IMR-90 (cell line): ENCODE results near the gene DNAH17. TPM values are rescaled to one million over a fixed set of nuclear protein-coding genes. Genes with fewer than 3 reads are reported as not detected.

ENCODE experiments used
- ATAC-seq: fragments of 200-7000 bp; cut with Tn5 transposase; 2 replicates; pipeline ENCODE4 v1.9.1; 2020; ENCODE audit warnings: low read depth, mild to moderate bottlenecking, moderate library complexity
- BruUV-seq: library from RNA; stranded (reverse); fragments of 400-500 nt; replicated peaks from 2 replicates; lab custom pipeline; 2021; lab: Mats Ljungman, UMichigan
- CTCF ChIA-PET: fragments of 300-600 bp; formaldehyde crosslinking; extraction: SDS; loops from one replicate; lab custom pipeline; 2021; ENCODE audit warnings: antibody characterized with exemption; lab: Yijun Ruan, JAX
- POLR2A ChIA-PET: fragments of 300-600 bp; sonication (Branson Sonifier 250); formaldehyde crosslinking; loops from one replicate; lab custom pipeline; 2022; ENCODE audit warnings: antibody characterized with exemption; ENCODE audit not compliant: unreplicated experiment; lab: Charles Lee
- DNase-seq: peaks from one replicate; pipeline ENCODE4 v3.0.0; 2013
- H2AFZ ChIP-seq: replicated peaks from 2 replicates; pipeline ENCODE3; 2013; ENCODE audit warnings: low read length, mild to moderate bottlenecking; ENCODE audit not compliant: poor library complexity
- H2AK5ac ChIP-seq: 2 replicates; pipeline ENCODE4 v1.6.1; 2013; ENCODE audit warnings: low read depth, low read length, inconsistent platforms
- H2AK9ac ChIP-seq: replicated peaks from 2 replicates; pipeline ENCODE3; 2013; ENCODE audit warnings: mild to moderate bottlenecking, low read depth, low read length, moderate library complexity; ENCODE audit not compliant: poor library complexity
- H2BK120ac ChIP-seq: 2 replicates; pipeline ENCODE4 v1.6.1; 2013; ENCODE audit warnings: low read depth, low read length, inconsistent platforms
- H2BK15ac ChIP-seq: 3 replicates; pipeline ENCODE4 v1.6.1; 2013; ENCODE audit warnings: low read depth, low read length, inconsistent platforms
- H2BK20ac ChIP-seq: 2 replicates; pipeline ENCODE4 v1.6.1; 2013; ENCODE audit warnings: low read depth, mild to moderate bottlenecking, inconsistent platforms, low read length, moderate library complexity
- H2BK5ac ChIP-seq: 2 replicates; pipeline ENCODE4 v1.6.1; 2013; ENCODE audit warnings: mild to moderate bottlenecking, low read depth, low read length, inconsistent platforms; ENCODE audit not compliant: poor library complexity, severe bottlenecking
- H3K14ac ChIP-seq: replicated peaks from 2 replicates; pipeline ENCODE4 v1.6.1; 2013; ENCODE audit warnings: low read depth, low read length, inconsistent platforms
- H3K18ac ChIP-seq: 2 replicates; pipeline ENCODE4 v1.6.1; 2013; ENCODE audit warnings: low read depth, low read length, control low read depth
- H3K23ac ChIP-seq: 2 replicates; pipeline ENCODE4 v1.6.1; 2013; ENCODE audit warnings: low read depth, low read length, inconsistent platforms
- H3K27ac ChIP-seq: 2 replicates; pipeline ENCODE4 v1.5.1; 2013; ENCODE audit warnings: mild to moderate bottlenecking, control low read depth, low read length; ENCODE audit not compliant: insufficient read depth
- H3K27me3 ChIP-seq: 2 replicates; pipeline ENCODE4 v1.6.1; 2013; ENCODE audit warnings: low read length; ENCODE audit not compliant: control insufficient read depth, insufficient read depth
- H3K36me3 ChIP-seq: 2 replicates; pipeline ENCODE4 v1.6.1; 2013; ENCODE audit warnings: low read length, mixed read lengths; ENCODE audit not compliant: control insufficient read depth, insufficient read depth
- H3K4ac ChIP-seq: 2 replicates; pipeline ENCODE4 v1.6.1; 2013; ENCODE audit warnings: low read depth, low read length, inconsistent platforms
- H3K4me1 ChIP-seq: 2 replicates; pipeline ENCODE4 v1.6.1; 2013; ENCODE audit warnings: low read length, mixed read lengths; ENCODE audit not compliant: control insufficient read depth, insufficient read depth
- H3K4me2 ChIP-seq: 2 replicates; pipeline ENCODE4 v1.6.1; 2013; ENCODE audit warnings: low read depth, mild to moderate bottlenecking, control low read depth, low read length, moderate library complexity
- H3K4me3 ChIP-seq: 2 replicates; pipeline ENCODE4 v1.5.1; 2013; ENCODE audit warnings: low read depth, mild to moderate bottlenecking, control low read depth, low read length, moderate library complexity; ENCODE audit not compliant: insufficient read depth
- H3K56ac ChIP-seq: 2 replicates; pipeline ENCODE4 v1.6.1; 2013; ENCODE audit warnings: low read length, inconsistent platforms; ENCODE audit not compliant: insufficient read depth; ENCODE audit errors: extremely low read depth
- H3K79me1 ChIP-seq, 2 experiments: 2 replicates each; pipeline ENCODE4 v1.6.1; 2013; ENCODE audit warnings: low read length in 2 of 2, inconsistent platforms in 1 of 2, low read depth in 1 of 2
- H3K9ac ChIP-seq: 2 replicates; pipeline ENCODE4 v1.6.1; 2013; ENCODE audit warnings: low read depth, low read length, control low read depth
- H3K9me1 ChIP-seq: 2 replicates; pipeline ENCODE4 v1.6.1; 2013; ENCODE audit warnings: low read length, inconsistent platforms; ENCODE audit not compliant: insufficient read depth
- H3K9me3 ChIP-seq: 2 replicates; pipeline ENCODE4 v1.6.1; 2013; ENCODE audit warnings: low read length; ENCODE audit not compliant: control insufficient read depth, insufficient read depth
- H4K20me1 ChIP-seq: 2 replicates; pipeline ENCODE4 v1.6.1; 2013; ENCODE audit warnings: low read length, inconsistent platforms; ENCODE audit not compliant: insufficient read depth
- H4K5ac ChIP-seq: 2 replicates; pipeline ENCODE4 v1.6.1; 2013; ENCODE audit warnings: mild to moderate bottlenecking, low read depth, low read length, control low read depth
- H4K8ac ChIP-seq, 2 experiments: 2 replicates each; pipeline ENCODE4 v1.6.1; 2013; ENCODE audit warnings: low read depth in 2 of 2, low read length in 2 of 2, control low read depth in 1 of 2, inconsistent platforms in 1 of 2
- H4K91ac ChIP-seq: 2 replicates; pipeline ENCODE4 v1.6.1; 2013; ENCODE audit warnings: low read depth, low read length, inconsistent platforms; ENCODE audit not compliant: insufficient read depth
- BHLHE40 ChIP-seq: fragments of 150-350 bp; IDR thresholded peaks from 2 replicates; pipeline ENCODE4 v1.6.1; 2016; ENCODE audit warnings: mild to moderate bottlenecking, low read depth, low read length
- CEBPB ChIP-seq: IDR thresholded peaks from 2 replicates; pipeline ENCODE4 v1.6.1; 2012; ENCODE audit warnings: low read depth, low read length, improper control_type of control experiment
- CHD1 ChIP-seq: IDR thresholded peaks from 2 replicates; pipeline ENCODE4 v1.6.1; 2012; ENCODE audit warnings: low read depth, low read length, improper control_type of control experiment
- CTCF ChIP-seq: conservative IDR thresholded peaks from 2 replicates; pipeline ENCODE4 v1.5.1; 2012; ENCODE audit warnings: mild to moderate bottlenecking, low read depth, low read length, improper control_type of control experiment
- ELK1 ChIP-seq: fragments of 150-350 bp; IDR thresholded peaks from 2 replicates; pipeline ENCODE4 v1.6.1; 2016; ENCODE audit warnings: low read depth, mild to moderate bottlenecking, low read length, moderate library complexity, borderline replicate concordance
- FOS ChIP-seq: fragments of 150-350 bp; IDR thresholded peaks from 2 replicates; pipeline ENCODE4 v1.6.1; 2016; ENCODE audit warnings: low read depth, low read length
- MAFK ChIP-seq: IDR thresholded peaks from 2 replicates; pipeline ENCODE4 v1.6.1; 2012; ENCODE audit warnings: low read depth, low read length, improper control_type of control experiment
- MAZ ChIP-seq: IDR thresholded peaks from 2 replicates; pipeline ENCODE4 v1.6.1; 2012; ENCODE audit warnings: low read depth, mild to moderate bottlenecking, low read length, improper control_type of control experiment, moderate library complexity, borderline replicate concordance
- MXI1 ChIP-seq: IDR thresholded peaks from 2 replicates; pipeline ENCODE4 v1.6.1; 2012; ENCODE audit warnings: low read depth, mild to moderate bottlenecking, low read length, moderate library complexity, borderline replicate concordance
- NFE2L2 ChIP-seq: fragments of 150-350 bp; IDR thresholded peaks from 2 replicates; pipeline ENCODE4 v1.6.1; 2016; ENCODE audit warnings: low read depth, mild to moderate bottlenecking, low read length
- POLR2A ChIP-seq: IDR thresholded peaks from 2 replicates; pipeline ENCODE4 v1.6.1; 2012; ENCODE audit warnings: mild to moderate bottlenecking, low read depth, low read length
- RAD21 ChIP-seq: IDR thresholded peaks from 2 replicates; pipeline ENCODE4 v1.6.1; 2012; ENCODE audit warnings: low read length, improper control_type of control experiment
- RCOR1 ChIP-seq: IDR thresholded peaks from 2 replicates; pipeline ENCODE4 v1.6.1; 2012; ENCODE audit warnings: mild to moderate bottlenecking, low read length, improper control_type of control experiment; ENCODE audit not compliant: insufficient replicate concordance
- RFX5 ChIP-seq: IDR thresholded peaks from 2 replicates; pipeline ENCODE4 v1.8.0; 2012; ENCODE audit warnings: low read depth, mild to moderate bottlenecking, low read length, moderate library complexity
- SMC3 ChIP-seq: fragments of 150-350 bp; IDR thresholded peaks from 2 replicates; pipeline ENCODE4 v1.6.1; 2016; ENCODE audit warnings: low read depth, mild to moderate bottlenecking, antibody characterized with exemption, low read length, moderate library complexity
- USF2 ChIP-seq: fragments of 150-350 bp; IDR thresholded peaks from 2 replicates; pipeline ENCODE4 v1.6.1; 2017; ENCODE audit warnings: mild to moderate bottlenecking, antibody characterized with exemption, low read length, low read depth
- WGBS, 2 experiments: methylation state at CpG; one replicate each; pipeline versions ENCODE4 v1.1.5 to v1.1.7; 2013; ENCODE audit warnings: missing lambda C conversion rate in 2 of 2; ENCODE audit not compliant: insufficient read length in 1 of 2; ENCODE audit errors: extremely low coverage in 2 of 2; 5-methylcytosine and 5-hydroxymethylcytosine counted together
- dilution Hi-C: fragments of 300-500 bp; cut with HindIII; formaldehyde crosslinking; loops from one replicate; pipeline ENCODE4 v1.14.3; 2018; ENCODE audit warnings: low sequenced_read_pairs; ENCODE audit not compliant: unreplicated experiment
- in situ Hi-C: fragments of 300-500 bp; cut with MboI; formaldehyde crosslinking; loops from 3 replicates; pipeline ENCODE4 v1.14.3; 2019; ENCODE audit warnings: low sequenced_read_pairs, inconsistent platforms, mixed read lengths
- intact Hi-C: fragments of 100-400 bp; cut with micrococcal nuclease; formaldehyde crosslinking; loops from 2 replicates; pipeline ENCODE4 v1.10.0; 2022
- polyA plus RNA-seq, 3 experiments: library from polyadenylated mRNA; depleted of rRNA; stranded (reverse); fragments of >200 nt; gene quantifications; 2 replicates each; pipeline ENCODE4 v1.2.3, GENCODE V29; 2012; ENCODE audit warnings: low replicate concordance in 1 of 3
- total RNA-seq: library from RNA; depleted of rRNA; stranded (reverse); fragments of >200 nt; gene quantifications from 2 replicates; pipeline ENCODE4 v1.2.3, GENCODE V29; 2012

Gene DNAH17
- total and polyA plus RNA-seq, 2 of the 4 experiments (the other 2 are of a cell fraction), result not detected

- ChIA-PET CTCF (no interaction called here), POLR2A (no interaction called here)
- Histone ChIP-seq H3K79me1 (peaks cover 3 to 38% of the 10 kb centered on the region in 2 experiments; a peak in 3 of 4 replicates), H2AK5ac (no peak overlapping the region), H3K27ac (no peak overlapping the region), H3K18ac (no peak overlapping the region), H3K9me1 (peaks cover 3% of the 10 kb centered on the region; the same call in 1 of the 2 replicates), H3K36me3 (peaks cover 51% of the 10 kb centered on the region), H2BK20ac (no peak overlapping the region), H3K14ac (no peak overlapping the region), H3K4ac (no peak overlapping the region), H3K56ac (no peak overlapping the region), H2AFZ (peak overlapping the region; percentile 52), H3K27me3 (no peaks in the 10 kb centered on the region), H3K4me1 (peaks cover 12% of the 10 kb centered on the region; the same call in 1 of the 2 replicates), H3K9me3 (no peaks in the 10 kb centered on the region), H2BK5ac (no peak overlapping the region), H3K4me2 (no peak overlapping the region), H4K8ac (no peak overlapping the region), H4K20me1 (peaks cover 8% of the 10 kb centered on the region; the same call in 1 of the 2 replicates), H3K9ac (no peak overlapping the region), H2BK120ac (no peak overlapping the region), H3K4me3 (no peak overlapping the region), H2AK9ac (no peak overlapping the region), H4K5ac (no peak overlapping the region), H3K23ac (no peak overlapping the region), H4K91ac (no peak overlapping the region), H2BK15ac (no peak overlapping the region)
- no peak for DNase-seq
- TF ChIP-seq SMC3 (no peak), MAFK (no peak), CEBPB (no peak), FOS (no peak), RCOR1 (no peak), BHLHE40 (no peak), NFE2L2 (no peak), POLR2A (no peak), CHD1 (no peak), ELK1 (no peak), MAZ (no peak), CTCF (no peak), USF2 (no peak), RAD21 (no peak), RFX5 (no peak), MXI1 (no peak)
- BruUV-seq, result no TSS peak
- dilution Hi-C loops, result no loop called here
- no peak for ATAC-seq
- 96% methylated on average over 16 of the region's 22 CpGs; no CpG with 5 or more reads in 1 of the 2 experiments for WGBS, 2 experiments
- in situ Hi-C loops, result loop anchor here (10.0 kb wide), 2 partner anchors 132 to 312 kb away; no protein-coding TSS in a partner anchor
- intact Hi-C loops, result no loop called here
These were observed 150.8 kb downstream of the DNAH17 start for GRCh38 chr17:78426293-78426879.
